ENCODE data around the gene NCAN.

- TF ChIP-seq, protein P1, sequence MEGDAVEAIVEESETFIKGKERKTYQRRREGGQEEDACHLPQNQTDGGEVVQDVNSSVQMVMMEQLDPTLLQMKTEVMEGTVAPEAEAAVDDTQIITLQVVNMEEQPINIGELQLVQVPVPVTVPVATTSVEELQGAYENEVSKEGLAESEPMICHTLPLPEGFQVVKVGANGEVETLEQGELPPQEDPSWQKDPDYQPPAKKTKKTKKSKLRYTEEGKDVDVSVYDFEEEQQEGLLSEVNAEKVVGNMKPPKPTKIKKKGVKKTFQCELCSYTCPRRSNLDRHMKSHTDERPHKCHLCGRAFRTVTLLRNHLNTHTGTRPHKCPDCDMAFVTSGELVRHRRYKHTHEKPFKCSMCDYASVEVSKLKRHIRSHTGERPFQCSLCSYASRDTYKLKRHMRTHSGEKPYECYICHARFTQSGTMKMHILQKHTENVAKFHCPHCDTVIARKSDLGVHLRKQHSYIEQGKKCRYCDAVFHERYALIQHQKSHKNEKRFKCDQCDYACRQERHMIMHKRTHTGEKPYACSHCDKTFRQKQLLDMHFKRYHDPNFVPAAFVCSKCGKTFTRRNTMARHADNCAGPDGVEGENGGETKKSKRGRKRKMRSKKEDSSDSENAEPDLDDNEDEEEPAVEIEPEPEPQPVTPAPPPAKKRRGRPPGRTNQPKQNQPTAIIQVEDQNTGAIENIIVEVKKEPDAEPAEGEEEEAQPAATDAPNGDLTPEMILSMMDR (IDR thresholded peaks at IDR 0.05) = no peak
- TF ChIP-seq POLR2A (IDR thresholded peaks at IDR 0.05) = no peak
Observed at GRCh38 chr19:19270749-19271571, 59.2 kb downstream of the NCAN start.
